ENCODE data around the gene ZIC5. TPM values are rescaled to one million over a fixed set of nuclear protein-coding genes. Genes with fewer than 3 reads are reported as not detected.
A peak's percentile ranks its signal among the peaks of the same experiment; 100 is the strongest.

Gene ZIC5
- total RNA-seq, 1 donor from 2014 or later: not detected

DNA sequence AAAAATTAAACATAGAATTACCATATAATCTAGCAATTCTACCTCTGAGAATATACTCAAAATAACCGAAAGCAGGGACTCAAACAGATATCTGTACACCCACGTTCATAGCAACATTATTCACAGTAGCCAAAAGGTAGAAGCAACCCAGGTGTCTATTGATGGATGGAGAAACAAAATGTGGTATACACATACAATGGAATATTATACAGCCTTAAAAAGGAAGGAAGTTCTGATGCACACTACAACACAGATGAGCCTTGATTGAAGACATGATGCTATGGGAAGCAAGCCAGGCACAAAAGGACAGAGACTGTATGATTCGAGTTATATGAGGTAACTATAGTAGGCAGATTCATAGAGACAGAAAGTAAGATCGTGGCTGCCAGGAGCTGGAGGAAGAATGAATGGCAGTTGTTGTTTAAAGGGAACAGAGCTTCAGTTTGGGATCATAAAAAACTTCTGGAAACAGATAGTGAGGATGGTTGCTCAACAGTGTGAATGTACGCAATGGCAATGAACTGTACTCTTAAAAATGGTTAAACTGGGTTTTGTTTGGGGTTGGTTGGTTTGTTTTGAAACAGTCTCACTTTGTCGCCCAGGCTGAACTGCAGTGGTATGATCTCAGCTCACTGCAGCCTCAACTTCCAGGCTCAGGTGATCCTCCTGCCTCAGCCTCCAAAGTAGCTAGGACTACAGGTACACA lies 47.5 kb downstream of the ZIC5 start:
- H3K36me3 ChIP-seq (ENCODE audit: control insufficient read depth, insufficient read depth, low read length): no peaks in the 10 kb centered on the region
- H3K27me3 ChIP-seq (ENCODE audit: control insufficient read depth, insufficient read depth, low read length): peaks cover 10% of the 10 kb centered on the region
- no peak overlapping the region for H3K4me3 ChIP-seq (ENCODE audit: low read depth, low read length)
- DNase-seq (ENCODE audit: low read depth): no peak
- TF ChIP-seq, protein P1, sequence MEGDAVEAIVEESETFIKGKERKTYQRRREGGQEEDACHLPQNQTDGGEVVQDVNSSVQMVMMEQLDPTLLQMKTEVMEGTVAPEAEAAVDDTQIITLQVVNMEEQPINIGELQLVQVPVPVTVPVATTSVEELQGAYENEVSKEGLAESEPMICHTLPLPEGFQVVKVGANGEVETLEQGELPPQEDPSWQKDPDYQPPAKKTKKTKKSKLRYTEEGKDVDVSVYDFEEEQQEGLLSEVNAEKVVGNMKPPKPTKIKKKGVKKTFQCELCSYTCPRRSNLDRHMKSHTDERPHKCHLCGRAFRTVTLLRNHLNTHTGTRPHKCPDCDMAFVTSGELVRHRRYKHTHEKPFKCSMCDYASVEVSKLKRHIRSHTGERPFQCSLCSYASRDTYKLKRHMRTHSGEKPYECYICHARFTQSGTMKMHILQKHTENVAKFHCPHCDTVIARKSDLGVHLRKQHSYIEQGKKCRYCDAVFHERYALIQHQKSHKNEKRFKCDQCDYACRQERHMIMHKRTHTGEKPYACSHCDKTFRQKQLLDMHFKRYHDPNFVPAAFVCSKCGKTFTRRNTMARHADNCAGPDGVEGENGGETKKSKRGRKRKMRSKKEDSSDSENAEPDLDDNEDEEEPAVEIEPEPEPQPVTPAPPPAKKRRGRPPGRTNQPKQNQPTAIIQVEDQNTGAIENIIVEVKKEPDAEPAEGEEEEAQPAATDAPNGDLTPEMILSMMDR (IDR thresholded peaks at IDR 0.05; ENCODE audit: insufficient read depth, low read length, poor library complexity, severe bottlenecking): no peak

DNA sequence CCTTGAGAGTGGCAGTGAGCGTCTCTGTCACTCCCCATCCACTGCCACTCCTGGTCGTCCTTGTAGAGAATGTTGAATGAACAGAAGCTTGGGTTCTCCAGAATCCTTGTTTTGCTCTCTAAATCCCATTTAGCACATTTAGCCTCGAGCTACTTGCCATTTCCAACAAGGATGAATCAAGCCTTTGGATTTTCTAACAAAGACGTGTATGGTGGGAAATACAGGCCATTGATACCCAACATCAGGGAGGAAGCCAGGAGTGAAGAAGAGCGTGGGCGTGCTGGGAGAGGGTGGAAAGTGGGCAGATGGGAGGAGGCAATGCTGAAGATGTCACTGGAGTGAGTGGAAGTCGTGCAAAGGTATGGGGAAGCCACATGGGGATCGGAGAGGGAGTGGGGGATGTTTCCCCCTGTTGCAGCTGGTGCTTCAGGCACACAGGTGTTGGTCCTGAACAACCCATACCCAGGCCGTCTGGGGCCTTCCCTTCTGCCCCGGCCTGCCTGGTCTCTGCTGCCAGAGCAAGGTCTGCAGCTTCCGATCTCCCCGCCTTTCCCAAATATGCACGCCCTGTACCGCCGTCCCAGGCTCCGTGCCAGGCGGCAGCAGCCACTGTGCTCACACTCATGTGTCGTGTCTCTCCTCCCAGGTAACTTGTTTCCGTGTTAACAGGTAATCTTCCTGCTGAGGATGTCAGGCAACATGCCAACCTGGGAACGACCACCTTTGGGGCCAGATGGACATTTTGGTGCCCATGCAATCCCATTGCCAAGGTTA lies 48.7 kb downstream of the ZIC5 start:
- no peaks in the 10 kb centered on the region for H3K36me3 ChIP-seq (ENCODE audit: control insufficient read depth, insufficient read depth, low read length)
- DNase-seq (ENCODE audit: low read depth): no peak
- no peak overlapping the region for H3K4me3 ChIP-seq (ENCODE audit: low read depth, low read length)
- TF ChIP-seq, protein P1 (IDR thresholded peaks at IDR 0.05; ENCODE audit: insufficient read depth, low read length, poor library complexity, severe bottlenecking): no peak
- peaks cover 10% of the 10 kb centered on the region for H3K27me3 ChIP-seq (ENCODE audit: control insufficient read depth, insufficient read depth, low read length)

DNA sequence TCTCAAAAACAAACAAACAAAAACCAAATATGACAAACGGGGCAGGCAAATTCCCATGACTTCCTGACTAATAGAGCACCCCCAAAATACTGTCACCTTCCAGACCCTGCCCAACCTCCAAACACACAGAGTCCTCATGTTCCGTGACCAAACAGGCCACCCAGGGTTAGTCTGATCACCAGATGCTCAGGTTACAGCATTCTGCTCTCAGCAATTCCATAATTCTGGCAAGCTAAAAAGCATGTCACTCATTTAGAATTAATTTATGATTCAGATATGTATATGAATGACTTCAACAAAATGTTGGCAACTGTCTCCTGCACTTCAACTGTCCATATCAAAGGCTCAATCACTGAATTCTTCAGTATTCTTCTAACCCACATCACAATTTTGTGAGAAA lies 52.4 kb downstream of the ZIC5 start:
- TF ChIP-seq, protein P1 (IDR thresholded peaks at IDR 0.05; ENCODE audit: insufficient read depth, low read length, poor library complexity, severe bottlenecking): no peak
- DNase-seq (ENCODE audit: low read depth): no peak

DNA sequence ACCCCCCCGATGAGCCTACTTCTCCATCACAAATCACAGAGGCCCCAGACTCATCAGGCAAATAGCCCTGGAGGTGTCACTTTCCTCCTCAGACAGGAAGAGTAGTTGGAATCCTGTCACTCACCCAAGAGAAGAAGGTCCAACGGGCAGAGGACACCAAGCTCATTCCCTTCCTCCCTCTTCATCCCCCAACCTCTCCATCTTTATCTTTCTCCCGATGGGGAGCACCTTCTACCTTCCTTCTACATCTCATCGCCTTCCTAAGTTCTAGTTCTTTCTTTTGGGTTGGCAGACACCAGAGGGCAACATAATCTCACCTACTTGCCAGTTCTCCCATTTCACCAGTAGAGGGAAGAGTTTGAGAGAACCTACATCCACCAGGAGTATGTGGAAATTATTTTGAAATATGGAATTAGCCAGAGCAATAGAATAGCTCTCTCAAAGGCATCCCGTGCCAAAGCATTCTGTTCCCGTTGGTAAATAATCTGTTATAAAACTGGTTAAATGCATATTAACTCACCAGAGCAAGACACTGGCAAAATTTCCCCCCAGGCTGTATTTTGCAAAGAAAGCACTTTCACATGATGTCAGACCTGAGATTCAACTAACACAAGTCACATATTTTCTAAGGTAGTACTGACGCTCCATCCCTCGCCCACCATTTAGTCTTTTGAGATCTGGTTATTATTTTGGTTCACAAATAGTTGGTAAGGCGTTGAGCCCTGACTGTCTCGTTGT lies 55.0 kb downstream of the ZIC5 start:
- H3K27me3 ChIP-seq (ENCODE audit: control insufficient read depth, insufficient read depth, low read length): peaks cover 16% of the 10 kb centered on the region
- no peak overlapping the region for H3K4me3 ChIP-seq (ENCODE audit: low read depth, low read length)
- TF ChIP-seq, protein P1 (IDR thresholded peaks at IDR 0.05; ENCODE audit: insufficient read depth, low read length, poor library complexity, severe bottlenecking): peak; percentile 97
- no peak for DNase-seq (ENCODE audit: low read depth)
- H3K36me3 ChIP-seq (ENCODE audit: control insufficient read depth, insufficient read depth, low read length): no peaks in the 10 kb centered on the region

More for the DNA sequence above, 52.4 kb downstream of the ZIC5 start:
- Histone ChIP-seq H3K36me3 (ENCODE audit: control insufficient read depth, insufficient read depth, low read length) (no peaks in the 10 kb centered on the region), H3K27me3 (ENCODE audit: control insufficient read depth, insufficient read depth, low read length) (peaks cover 5% of the 10 kb centered on the region), H3K4me3 (ENCODE audit: low read depth, low read length) (no peak overlapping the region)

DNA sequence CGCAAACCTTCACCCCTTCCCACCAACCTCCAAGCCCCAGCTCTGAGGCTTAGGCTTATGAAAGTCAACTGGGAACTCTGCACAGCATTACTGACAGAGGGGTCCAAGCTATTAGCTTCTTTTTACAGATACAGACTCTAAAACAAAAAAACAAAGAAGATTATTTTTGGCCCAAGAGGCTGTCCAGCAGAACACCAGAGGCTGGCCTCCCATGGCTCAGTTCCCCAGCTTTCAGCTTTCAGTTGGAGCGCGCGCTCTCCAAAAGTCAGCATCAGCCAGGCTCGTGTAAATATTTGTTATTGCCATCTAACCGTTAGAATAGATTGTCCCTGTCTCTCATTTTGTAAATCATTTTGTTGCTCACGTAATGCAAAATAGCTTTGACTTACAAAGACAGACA lies 58.4 kb downstream of the ZIC5 start:
- DNase-seq (ENCODE audit: low read depth): no peak
- TF ChIP-seq, protein P1 (IDR thresholded peaks at IDR 0.05; ENCODE audit: insufficient read depth, low read length, poor library complexity, severe bottlenecking): no peak
- H3K27me3 ChIP-seq (ENCODE audit: control insufficient read depth, insufficient read depth, low read length): peaks cover 32% of the 10 kb centered on the region
- no peak overlapping the region for H3K4me3 ChIP-seq (ENCODE audit: low read depth, low read length)
- H3K36me3 ChIP-seq (ENCODE audit: control insufficient read depth, insufficient read depth, low read length): no peaks in the 10 kb centered on the region

Other genes starting within 250 kb of the ZIC5 start
- not detected in 2 replicates for gene ZIC2, start 10.0 kb upstream of the ZIC5 start, total RNA-seq
- 15.7 and 34.5 TPM in 2 replicates for gene PCCA, start 117.3 kb upstream of the ZIC5 start, total RNA-seq